UCSD-AML1 (cell line): ENCODE data around the gene TXNIP.

Experiments
- DNase-seq: peaks from one replicate; lab custom pipeline; 2025; ENCODE audit not compliant: unreplicated experiment; lab: John Stamatoyannopoulos, UW

TXNIP gene

DNA sequence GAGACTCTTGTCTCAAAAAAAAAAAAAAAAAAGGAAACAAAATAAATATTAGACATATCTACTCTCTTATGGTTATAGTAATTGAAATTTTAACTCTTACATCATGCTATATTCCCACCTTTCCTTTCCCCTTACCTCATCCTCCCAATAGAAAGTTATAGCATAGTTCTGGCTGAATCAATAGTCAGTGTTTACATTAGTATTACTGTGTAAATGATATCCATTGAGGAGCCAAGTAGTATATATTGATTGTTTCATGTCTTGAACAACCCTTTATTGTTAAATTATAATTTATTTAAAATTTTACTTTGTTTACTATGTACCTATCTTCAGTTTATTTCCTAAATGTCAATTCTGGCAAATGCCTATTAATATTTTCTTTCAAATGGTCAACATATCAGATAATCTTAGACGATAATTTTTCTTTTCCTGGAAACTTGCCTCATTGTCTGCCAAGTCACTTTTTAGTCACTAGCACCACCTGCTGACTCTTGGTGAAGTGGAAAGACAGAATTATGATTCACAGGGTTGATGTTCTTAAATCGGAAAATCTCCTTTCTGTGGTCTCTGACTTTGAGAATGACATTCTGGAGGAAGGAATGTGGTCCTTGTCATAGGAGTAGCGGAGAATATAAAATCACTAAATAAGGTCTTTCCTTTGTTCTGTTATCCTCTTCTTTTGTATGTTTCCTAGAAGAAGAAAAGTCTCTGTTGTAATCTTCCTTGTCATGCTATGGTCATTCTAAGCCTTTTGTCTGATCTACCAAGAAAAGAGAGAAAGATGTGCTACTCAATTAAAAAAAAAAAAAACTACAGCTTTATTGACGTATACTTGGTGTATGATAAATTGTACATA lies 16.6 kb upstream of the TXNIP start:
- DNase-seq, result no peak

GRCh38 chr1:146010126-146010738 lies 13.9 kb upstream of the TXNIP start:
- DNase-seq, result no peak

GRCh38 chr1:146007489-146008133 lies 11.2 kb upstream of the TXNIP start:
- no peak for DNase-seq

DNA sequence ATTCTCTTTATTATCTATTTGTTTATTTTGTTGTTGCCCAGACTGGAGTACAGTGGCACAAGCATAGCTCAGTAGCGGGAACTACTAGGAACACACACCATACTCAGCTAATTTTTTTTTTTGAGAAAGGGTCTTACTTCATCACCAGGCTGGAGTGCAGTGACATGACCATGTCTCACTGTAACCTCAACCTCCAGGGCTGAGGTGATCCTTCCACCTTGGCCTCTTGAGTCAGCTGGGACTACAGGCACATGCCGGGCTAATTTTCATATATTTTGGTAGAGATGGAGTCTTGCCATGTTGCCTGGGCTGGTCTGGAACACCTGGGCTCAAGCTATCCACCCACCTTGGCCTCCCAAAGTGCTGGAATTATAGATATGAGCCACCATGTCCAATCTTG lies 5.3 kb upstream of the TXNIP start:
- DNase-seq, result no peak

DNA sequence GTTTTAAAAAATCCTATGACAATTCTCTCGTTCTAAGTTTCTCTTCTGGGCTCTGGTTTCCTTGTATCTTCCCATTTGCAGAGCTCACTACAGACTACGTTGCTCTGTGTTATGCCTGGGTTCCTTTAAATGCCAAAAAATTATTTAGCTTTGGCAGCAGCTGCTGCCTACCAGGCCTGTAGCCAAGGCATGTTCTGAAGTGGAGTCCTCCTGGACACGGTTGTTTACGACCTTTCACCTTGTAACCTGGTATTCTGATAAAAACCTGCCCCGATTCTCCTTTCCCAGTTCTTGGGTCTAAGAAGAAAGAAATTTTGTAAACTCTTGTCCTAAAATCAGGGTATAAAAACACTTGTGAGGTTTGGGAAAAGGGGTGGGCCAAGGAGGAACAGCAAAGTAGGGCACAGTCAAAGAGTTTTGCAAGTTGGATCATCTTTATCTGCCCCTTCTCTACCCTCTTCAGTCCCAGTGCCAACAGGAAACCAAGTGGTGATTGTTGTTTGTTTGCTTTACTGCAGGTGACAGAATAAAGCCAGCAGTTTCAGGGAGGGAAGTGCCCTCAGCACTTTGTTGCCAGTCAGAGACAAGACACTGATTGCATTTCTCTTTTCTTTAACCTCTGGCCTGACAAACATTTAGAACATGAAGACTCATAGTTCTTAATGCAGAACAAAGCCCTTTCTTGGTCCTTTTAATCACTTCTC lies 3.1 kb upstream of the TXNIP start:
- DNase-seq, result no peak

- no peak for DNase-seq
Observed at GRCh38 chr1:145997718-145998023, 1.3 kb upstream of the TXNIP start.

DNA sequence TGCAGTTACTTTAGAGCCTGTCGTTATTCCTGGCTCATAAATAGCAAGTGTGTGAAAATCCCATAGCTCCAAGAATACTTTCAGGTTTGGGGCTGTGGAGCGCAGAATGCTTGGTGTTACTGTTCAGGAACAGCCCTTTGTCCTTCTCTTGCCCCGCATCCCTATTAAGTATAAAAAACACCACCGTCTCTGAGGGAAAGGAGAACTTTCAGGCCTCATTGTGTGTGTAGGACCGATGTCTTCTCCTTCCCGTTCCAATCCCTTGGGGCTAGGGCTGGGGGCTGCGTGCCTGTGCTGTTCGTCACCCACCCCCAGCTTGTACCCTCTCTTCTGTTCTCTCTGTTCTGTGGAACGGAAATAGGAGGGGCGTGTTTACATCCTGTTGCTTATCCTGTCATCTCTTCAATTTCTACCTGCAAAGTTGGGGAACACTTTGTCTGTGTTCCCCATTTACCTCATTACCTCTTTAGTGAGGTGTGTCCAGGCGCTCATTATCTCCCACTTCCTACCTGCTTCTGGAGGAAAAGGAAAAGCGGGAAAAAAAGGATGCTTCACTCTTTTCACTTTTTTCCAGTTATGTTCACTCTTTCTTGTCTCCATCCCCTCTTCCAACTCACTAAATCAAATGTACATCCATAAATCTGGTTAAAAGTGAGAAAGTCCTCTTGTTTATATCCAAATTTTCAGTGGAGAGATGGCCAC lies 788 bp upstream of the TXNIP start:
- DNase-seq, result peak; percentile 57

- peak; percentile 24 for DNase-seq
Observed at GRCh38 chr1:145995964-145996432, 381 bp downstream of the TXNIP start.

- no peak for DNase-seq
Observed at GRCh38 chr1:145995148-145995881, 1.1 kb downstream of the TXNIP start.

DNA sequence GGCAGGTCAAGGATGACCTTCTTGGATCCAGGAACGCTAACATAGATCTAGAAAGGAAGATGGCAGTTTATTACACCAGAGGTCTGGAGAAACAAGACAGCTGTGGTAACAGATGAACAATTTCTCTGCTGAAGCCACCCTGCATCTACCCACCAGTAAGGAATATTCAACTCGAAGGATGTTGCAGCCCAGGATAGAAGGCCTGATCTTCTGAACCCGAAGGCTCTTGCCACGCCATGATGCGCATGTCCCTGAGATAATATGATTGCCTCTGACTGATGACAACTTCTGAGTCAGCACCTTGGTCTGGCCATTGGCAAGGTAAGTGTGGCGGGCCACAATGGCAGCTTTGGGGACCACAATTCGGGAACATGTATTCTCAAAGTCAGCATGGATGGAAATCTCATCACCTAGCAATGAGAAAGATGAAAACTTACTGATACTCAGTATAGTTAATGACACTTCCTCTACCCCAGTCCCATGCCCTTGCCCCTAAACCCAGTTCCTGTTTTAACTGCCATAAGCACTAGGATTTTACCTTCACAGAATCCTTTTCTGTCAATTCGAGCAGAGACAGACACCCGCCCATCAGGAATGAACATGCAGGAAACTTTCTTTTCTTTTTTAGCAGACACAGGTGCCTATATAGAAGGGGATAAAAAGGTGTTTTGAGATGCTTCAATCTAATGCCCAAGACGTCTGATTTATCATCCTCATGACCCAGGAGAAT lies 1.8 kb downstream of the TXNIP start:
- peak; percentile 18 for DNase-seq

DNA sequence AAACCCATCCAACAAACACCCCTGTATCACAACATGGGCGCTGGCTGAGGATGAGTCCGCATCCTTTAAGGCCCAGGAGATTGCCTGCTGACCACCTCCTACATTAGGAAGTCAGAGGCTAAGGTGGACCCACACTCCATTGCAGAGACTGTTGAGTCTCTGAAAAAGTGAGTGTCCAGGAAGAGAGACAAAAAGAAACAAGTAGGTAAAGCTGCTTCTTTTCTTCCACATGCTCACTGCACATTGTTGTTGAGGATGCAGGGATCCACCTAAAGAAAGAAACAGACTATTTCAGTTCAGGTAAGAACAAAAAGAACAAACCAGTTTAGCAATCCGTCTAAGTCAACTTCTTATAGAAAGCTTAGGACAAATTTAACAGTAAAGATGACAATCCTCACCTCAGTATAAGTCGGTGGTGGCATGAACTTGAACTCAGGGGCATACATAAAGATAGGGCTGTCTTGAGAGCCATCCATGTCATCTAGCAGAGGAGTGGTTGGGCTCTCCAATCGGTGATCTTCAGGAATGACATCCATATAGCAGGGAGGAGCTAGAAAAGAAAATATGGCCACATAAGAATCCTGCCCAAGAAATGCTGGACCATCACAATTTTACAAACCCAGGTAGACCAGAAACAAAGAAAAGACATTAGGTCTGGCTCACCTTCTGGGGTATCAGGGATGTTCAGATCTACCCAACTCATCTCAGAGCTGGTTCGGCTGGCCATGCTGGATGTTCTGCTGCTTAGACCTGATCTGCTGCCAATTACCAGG lies 2.6 kb downstream of the TXNIP start:
- DNase-seq, result no peak

GRCh38 chr1:145992958-145993617 lies 3.3 kb downstream of the TXNIP start:
- no peak for DNase-seq

- DNase-seq, result no peak
Observed at GRCh38 chr1:145992502-145992936, 3.9 kb downstream of the TXNIP start.

DNA sequence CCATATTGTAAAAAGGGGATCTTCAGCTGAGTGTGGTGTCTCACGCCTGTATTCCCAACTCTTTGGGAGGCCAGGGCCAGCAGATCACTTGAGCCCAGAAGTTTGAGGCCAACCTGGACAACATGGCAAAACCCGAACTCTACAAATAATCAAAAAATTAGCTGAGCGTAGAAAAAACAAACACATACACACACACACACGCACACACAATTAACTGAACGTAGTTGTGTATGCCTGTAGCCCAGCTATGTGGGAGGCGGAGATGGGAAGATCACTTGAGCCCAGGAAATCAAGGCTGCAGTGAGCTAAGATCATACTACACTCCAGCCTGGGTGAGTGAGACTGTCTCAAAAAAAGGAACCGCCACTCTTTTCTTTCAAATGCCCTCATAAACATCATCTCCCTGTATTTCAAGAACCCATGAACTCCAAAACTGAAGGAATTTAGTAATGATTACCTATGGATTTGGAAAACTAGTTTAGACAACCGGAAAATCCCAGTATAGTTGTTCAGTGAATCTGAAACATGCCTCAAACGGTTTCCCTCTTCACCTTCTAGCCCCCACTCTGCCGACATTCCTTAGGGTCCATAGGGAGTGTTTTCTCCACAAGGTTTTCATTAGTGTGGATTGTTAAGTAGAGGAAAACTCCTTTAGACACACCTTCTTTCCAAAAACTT lies 4.5 kb downstream of the TXNIP start:
- DNase-seq, result peak; percentile 43

- DNase-seq, result peak; percentile 33
Observed at GRCh38 chr1:145990249-145990855, 6.0 kb downstream of the TXNIP start.

DNA sequence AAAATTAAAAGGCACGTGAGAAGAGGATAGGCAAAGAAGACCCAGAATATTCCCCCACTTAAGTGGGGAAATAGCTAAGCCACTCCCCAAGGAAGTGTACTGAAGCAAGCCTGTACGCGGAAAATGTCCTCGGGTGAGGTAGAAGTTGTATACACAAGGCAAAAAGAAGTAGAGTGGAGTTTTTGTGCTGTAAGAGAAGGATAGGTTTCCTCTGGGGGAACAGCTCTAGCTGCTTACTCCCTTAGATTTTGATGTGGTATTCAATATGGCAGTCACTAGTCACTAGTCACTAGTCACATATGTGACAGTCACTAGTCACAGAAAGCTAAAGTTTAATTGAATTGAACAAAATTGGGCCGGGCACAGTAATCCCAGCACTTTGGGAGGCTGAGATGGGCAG lies 7.6 kb downstream of the TXNIP start:
- DNase-seq, result no peak

DNA sequence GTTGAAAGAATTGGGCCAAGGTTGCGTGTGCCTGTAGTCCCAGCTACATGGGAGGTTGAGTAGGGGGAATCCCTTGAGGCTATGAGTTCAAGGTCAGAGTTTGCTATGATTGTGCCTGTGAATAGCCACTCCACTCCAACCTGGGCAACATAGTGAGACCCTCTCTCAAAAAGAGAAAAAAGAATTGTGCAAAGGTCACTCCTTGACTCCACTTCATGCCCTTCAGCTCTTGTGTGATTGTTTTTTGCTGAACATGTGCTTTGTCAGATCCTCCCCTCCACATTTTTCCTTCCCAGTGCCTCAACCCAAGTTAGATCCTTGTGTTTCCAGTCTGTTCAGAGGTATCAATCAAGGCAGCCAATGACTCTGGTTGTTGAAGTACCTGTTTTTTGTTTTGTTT lies 8.5 kb downstream of the TXNIP start:
- DNase-seq, result no peak
